GM19025 (cell line): ENCODE measurements around the gene ECSCR.
"Not testable (repeated sequence)": the region's sequence is repeated elsewhere in the genome, so short reads cannot be mapped to it uniquely, and the experiment has no call there.

Source experiments
- ATAC-seq: cut with Tn5 transposase; IDR thresholded peaks from one replicate; pipeline ENCODE4 v1.9.1; 2021; ENCODE audit warnings: mild to moderate bottlenecking, low read depth, moderate library complexity; ENCODE audit not compliant: unreplicated experiment

ECSCR gene

GRCh38 chr5:139451176-139451575, 11.4 kb downstream of the ECSCR start:
- ATAC-seq, result no peak

GRCh38 chr5:139446956-139447779, 15.4 kb downstream of the ECSCR start:
- peak; percentile 59 for ATAC-seq

GRCh38 chr5:139445325-139446170, 17.0 kb downstream of the ECSCR start:
- no peak for ATAC-seq

- ATAC-seq, result no peak
These were observed 18.6 kb downstream of the ECSCR start for GRCh38 chr5:139443831-139444453.

- not testable (repeated sequence) for ATAC-seq
These were observed 22.1 kb downstream of the ECSCR start for GRCh38 chr5:139440416-139440815.

- peak; percentile 71 for ATAC-seq
These were observed 23.3 kb downstream of the ECSCR start, which contains the start of gene DNAJC18 for GRCh38 chr5:139439013-139439903. Gene DNAJC18 (minus strand): TSS chr5:139439525. CDS start chr5:139439445, 80 bp downstream.

GRCh38 chr5:139438707-139439012, 23.9 kb downstream of the ECSCR start:
- ATAC-seq, result no peak

- ATAC-seq, result no peak
These were observed 26.9 kb downstream of the ECSCR start for GRCh38 chr5:139435676-139436075.

GRCh38 chr5:139431706-139432105, 30.8 kb downstream of the ECSCR start:
- ATAC-seq, result no peak

GRCh38 chr5:139430015-139430414, 32.5 kb downstream of the ECSCR start:
- ATAC-seq, result no peak

GRCh38 chr5:139426203-139426885, 36.2 kb downstream of the ECSCR start:
- ATAC-seq, result no peak

- ATAC-seq, result no peak
These were observed 37.0 kb downstream of the ECSCR start for GRCh38 chr5:139425497-139425896.

GRCh38 chr5:139422307-139422893, 40.1 kb downstream of the ECSCR start:
- ATAC-seq, result no peak

- no peak for ATAC-seq
These were observed 43.0 kb downstream of the ECSCR start for GRCh38 chr5:139419226-139420192.

GRCh38 chr5:139418793-139419192, 43.8 kb downstream of the ECSCR start:
- no peak for ATAC-seq

- ATAC-seq, result no peak
These were observed 45.3 kb downstream of the ECSCR start for GRCh38 chr5:139417214-139417613.

- no peak for ATAC-seq
These were observed 45.9 kb downstream of the ECSCR start for GRCh38 chr5:139416651-139417050.

- ATAC-seq, result no peak
These were observed 46.7 kb downstream of the ECSCR start for GRCh38 chr5:139415869-139416268.
